DOHH2 (cell line): ENCODE measurements around the gene MS4A7.
"Not testable (repeated sequence)": the region's sequence is repeated elsewhere in the genome, so short reads cannot be mapped to it uniquely, and the experiment has no call there.

ENCODE experiments used
- H3F3A ChIP-seq: fragments of 200-600 bp; sonication (generic), shearing (Covaris generic); 2 replicates; pipeline ENCODE4 v1.6.0; 2016; ENCODE audit warnings: antibody characterized with exemption, mild to moderate bottlenecking; ENCODE audit not compliant: control insufficient read depth, insufficient read depth
- H3K27ac ChIP-seq: fragments of 200-600 bp; sonication (generic); 2 replicates; pipeline ENCODE4 v1.5.1; 2014; ENCODE audit warnings: low read depth, mild to moderate bottlenecking, low read length, moderate library complexity
- H3K27me3 ChIP-seq: fragments of 200-600 bp; sonication (generic); 2 replicates; pipeline ENCODE4 v1.6.1; 2014; ENCODE audit warnings: mild to moderate bottlenecking, low read length, mixed read lengths; ENCODE audit not compliant: control insufficient read depth
- H3K36me3 ChIP-seq: fragments of 200-600 bp; sonication (generic); 2 replicates; pipeline ENCODE4 v1.6.1; 2014; ENCODE audit warnings: mild to moderate bottlenecking, low read length, moderate library complexity, mixed read lengths; ENCODE audit not compliant: control insufficient read depth
- H3K4me1 ChIP-seq: fragments of 200-600 bp; sonication (generic); 2 replicates; pipeline ENCODE4 v1.6.1; 2014; ENCODE audit warnings: mild to moderate bottlenecking, low read length, mixed read lengths; ENCODE audit not compliant: control insufficient read depth
- H3K4me2 ChIP-seq: fragments of 200-600 bp; sonication (generic); 2 replicates; pipeline ENCODE4 v1.6.0; 2014; ENCODE audit warnings: mild to moderate bottlenecking, low read length, moderate library complexity
- H3K4me3 ChIP-seq: fragments of 200-600 bp; sonication (generic); 2 replicates; pipeline ENCODE4 v1.5.1; 2014; ENCODE audit warnings: mild to moderate bottlenecking, low read length, mixed read lengths
- H3K79me2 ChIP-seq: fragments of 200-600 bp; sonication (generic); 2 replicates; pipeline ENCODE4 v1.6.1; 2014; ENCODE audit warnings: mild to moderate bottlenecking, low read length, mixed read lengths; ENCODE audit not compliant: control insufficient read depth
- H3K9me2 ChIP-seq: fragments of 200-600 bp; sonication (generic); replicated peaks from 2 replicates; pipeline ENCODE4 v1.6.1; 2014; ENCODE audit warnings: mild to moderate bottlenecking, low read length, mixed read lengths; ENCODE audit not compliant: control insufficient read depth
- H3K9me3 ChIP-seq: fragments of 200-600 bp; sonication (generic); 2 replicates; pipeline ENCODE4 v1.6.1; 2014; ENCODE audit warnings: antibody characterized with exemption, low read length, mixed read lengths; ENCODE audit not compliant: control insufficient read depth, insufficient read depth
- H4K20me1 ChIP-seq: fragments of 200-600 bp; sonication (generic); 2 replicates; pipeline ENCODE4 v1.6.0; 2014; ENCODE audit warnings: low read depth, mild to moderate bottlenecking, antibody characterized with exemption, low read length, moderate library complexity; ENCODE audit not compliant: control insufficient read depth, insufficient read depth
- CTCF ChIP-seq: fragments of 200-600 bp; sonication (generic); IDR thresholded peaks from one replicate; pipeline ENCODE4 v1.5.1; 2014; ENCODE audit warnings: antibody characterized with exemption, mild to moderate bottlenecking, low read depth, low read length; ENCODE audit not compliant: poor library complexity, severe bottlenecking
- EZH2phosphoT487 ChIP-seq: fragments of 200-600 bp; sonication (generic); IDR thresholded peaks from 2 replicates; pipeline ENCODE4 v1.6.1; 2017; ENCODE audit warnings: borderline replicate concordance, mild to moderate bottlenecking, antibody characterized with exemption, low read length, moderate library complexity, mixed read lengths

The MS4A7 gene

DNA sequence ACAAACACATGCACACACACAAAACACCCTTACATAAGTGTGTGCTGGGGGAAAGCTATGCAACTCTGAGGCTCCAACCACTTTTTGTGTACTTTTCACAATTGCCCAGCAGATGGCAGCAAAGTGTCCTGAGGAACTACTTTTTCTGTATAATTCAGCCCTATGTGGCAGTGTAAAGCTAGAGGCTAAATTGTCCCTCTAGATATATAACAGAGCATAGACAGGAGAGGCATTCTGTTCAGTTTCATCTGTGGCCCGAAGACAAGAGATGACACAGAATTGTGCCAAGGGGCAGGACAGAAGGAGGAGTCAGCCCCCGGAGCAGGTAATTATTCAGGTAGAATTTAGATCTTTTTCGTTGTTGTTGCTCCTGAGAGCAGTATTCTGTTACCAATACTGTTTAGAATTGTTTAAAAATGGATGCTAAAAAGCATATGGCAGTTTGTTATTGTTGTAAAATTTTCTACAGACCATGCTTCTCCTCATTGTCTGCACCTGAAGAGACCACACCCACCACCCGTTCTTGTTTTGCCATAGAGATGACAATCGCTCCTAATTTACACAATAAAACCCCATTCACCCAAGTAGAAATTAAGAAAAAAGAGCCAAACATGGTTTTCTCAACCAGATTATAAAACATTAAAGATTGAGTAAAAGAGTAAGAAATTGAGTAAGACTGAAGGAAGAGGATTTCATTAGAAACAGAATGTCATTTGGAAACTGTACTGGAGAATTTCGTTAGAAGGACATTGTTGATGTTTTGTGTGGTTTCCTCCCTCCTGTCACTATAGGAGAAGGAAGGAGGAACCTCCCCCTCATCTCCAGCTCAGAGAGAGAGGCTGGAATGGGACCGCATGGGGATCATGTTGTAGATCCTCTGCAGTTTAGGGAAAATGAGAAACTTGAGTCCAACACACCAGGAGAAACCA, 14.5 kb upstream of the MS4A7 start:
- Histone ChIP-seq H3K9me3 (peaks cover 43% of the 10 kb centered on the region), H3K27ac (peak overlapping the region; percentile 35), H3K79me2 (no peaks in the 10 kb centered on the region), H3K36me3 (peaks cover 19% of the 10 kb centered on the region; the same call in 1 of the 2 replicates), H3K4me3 (peak overlapping the region; percentile 56), H3K9me2 (no peaks in the 10 kb centered on the region), H3K27me3 (no peaks in the 10 kb centered on the region), H3K4me2 (peak overlapping the region; percentile 73), H3K4me1 (peaks cover 46% of the 10 kb centered on the region), H4K20me1 (no peaks in the 10 kb centered on the region), H3F3A (no peaks in the 10 kb centered on the region)
- TF ChIP-seq CTCF: peak; percentile 76
- no peak for TF ChIP-seq EZH2phosphoT487

DNA sequence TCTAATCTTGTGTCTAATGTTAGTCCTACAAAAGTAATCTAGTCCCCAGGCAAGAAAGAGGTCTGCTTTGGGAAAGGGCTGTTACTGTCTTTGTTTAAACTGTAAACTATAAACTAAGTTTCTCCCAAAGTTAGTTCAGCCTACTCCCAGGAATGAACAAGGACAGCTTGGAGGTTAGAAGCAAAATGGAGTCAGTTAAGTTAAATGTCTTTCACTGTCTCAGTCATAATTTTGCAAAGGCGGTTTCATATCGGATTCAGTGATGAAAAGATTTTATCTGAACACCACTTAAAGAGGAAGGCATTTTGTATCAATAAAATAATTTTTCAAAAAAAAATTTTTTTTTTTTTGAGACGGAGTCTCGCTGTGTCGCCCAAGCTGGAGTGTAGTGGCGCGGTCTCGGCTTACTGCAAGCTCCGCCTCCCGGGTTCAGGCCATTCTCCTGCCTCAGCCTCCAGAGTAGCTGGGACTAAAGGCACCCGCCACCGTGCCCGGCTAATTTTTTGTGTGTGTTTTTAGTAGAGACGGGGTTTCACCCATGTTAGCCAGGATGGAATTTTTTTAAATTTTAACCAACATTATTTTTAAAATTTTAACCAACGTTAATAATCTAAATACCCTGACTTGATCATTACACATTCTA, 11.9 kb upstream of the MS4A7 start:
- peaks cover 46% of the 10 kb centered on the region for H3K4me1 ChIP-seq

GRCh38 chr11:60367009-60367408, 11.3 kb upstream of the MS4A7 start:
- Histone ChIP-seq H3K27ac (0 out of 2 replicates have a peak overlapping the region, but pooled peaks have one; percentile 12), H3F3A (no peaks in the 10 kb centered on the region), H3K27me3 (no peaks in the 10 kb centered on the region), H3K36me3 (0 out of 2 replicates have a peak, but pooled peaks cover 3% of the 10 kb centered on the region), H3K4me3 (no peak overlapping the region), H4K20me1 (no peaks in the 10 kb centered on the region), H3K4me1 (peaks cover 46% of the 10 kb centered on the region), H3K79me2 (no peaks in the 10 kb centered on the region), H3K9me3 (peaks cover 14% of the 10 kb centered on the region; the same call in 1 of the 2 replicates), H3K9me2 (no peaks in the 10 kb centered on the region), H3K4me2 (peak overlapping the region; percentile 26)
- TF ChIP-seq EZH2phosphoT487 (no peak), CTCF (no peak)

More for the DNA sequence above, 11.9 kb upstream of the MS4A7 start:
- not testable (repeated sequence) for H3K27me3 ChIP-seq, H3K4me3 ChIP-seq, H3F3A ChIP-seq, H3K27ac ChIP-seq, H3K36me3 ChIP-seq, H3K79me2 ChIP-seq, H4K20me1 ChIP-seq, H3K9me2 ChIP-seq
- H3K4me2 ChIP-seq: 0 out of 2 replicates have a peak overlapping the region, but pooled peaks have one; percentile 26
- peaks cover 19% of the 10 kb centered on the region for H3K9me3 ChIP-seq
